ENCODE results near the gene PDX1.

The PDX1 gene

DNA sequence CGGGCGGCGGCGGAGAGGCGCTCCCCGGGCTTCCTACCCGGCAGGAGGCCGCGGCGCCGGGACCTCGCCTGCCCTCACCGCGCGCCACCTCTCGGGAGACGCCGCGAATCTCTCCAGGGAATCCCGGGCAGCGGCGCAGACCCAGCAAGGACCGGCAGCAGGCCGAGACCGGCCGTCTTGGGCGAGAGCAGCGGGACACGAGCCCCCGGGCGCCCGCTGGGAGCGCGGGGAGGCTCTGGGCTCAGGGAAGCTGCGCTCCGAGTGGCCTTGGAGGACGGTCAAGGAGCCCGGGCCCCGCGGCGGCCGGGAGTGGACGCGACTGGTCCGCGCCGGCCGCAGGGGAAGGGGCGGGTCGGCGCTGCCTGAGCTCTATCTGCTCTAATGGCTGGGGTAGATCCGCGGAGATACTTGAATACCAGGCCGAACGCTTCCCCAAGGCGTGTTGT, 34.6 kb downstream of the PDX1 start:
- TF ChIP-seq PPARA (CRISPR knock-in tag; IDR thresholded peaks at IDR 0.05; ENCODE audit: borderline replicate concordance): no peak
- TF ChIP-seq ZFP3 (CRISPR knock-in tag; IDR thresholded peaks at IDR 0.05): no peak
- TF ChIP-seq, protein P1, sequence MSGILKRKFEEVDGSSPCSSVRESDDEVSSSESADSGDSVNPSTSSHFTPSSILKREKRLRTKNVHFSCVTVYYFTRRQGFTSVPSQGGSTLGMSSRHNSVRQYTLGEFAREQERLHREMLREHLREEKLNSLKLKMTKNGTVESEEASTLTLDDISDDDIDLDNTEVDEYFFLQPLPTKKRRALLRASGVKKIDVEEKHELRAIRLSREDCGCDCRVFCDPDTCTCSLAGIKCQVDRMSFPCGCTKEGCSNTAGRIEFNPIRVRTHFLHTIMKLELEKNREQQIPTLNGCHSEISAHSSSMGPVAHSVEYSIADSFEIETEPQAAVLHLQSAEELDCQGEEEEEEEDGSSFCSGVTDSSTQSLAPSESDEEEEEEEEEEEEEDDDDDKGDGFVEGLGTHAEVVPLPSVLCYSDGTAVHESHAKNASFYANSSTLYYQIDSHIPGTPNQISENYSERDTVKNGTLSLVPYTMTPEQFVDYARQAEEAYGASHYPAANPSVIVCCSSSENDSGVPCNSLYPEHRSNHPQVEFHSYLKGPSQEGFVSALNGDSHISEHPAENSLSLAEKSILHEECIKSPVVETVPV (CRISPR knock-in tag; IDR thresholded peaks at IDR 0.05): no peak
- TF ChIP-seq ZC3H10 (CRISPR knock-in tag; IDR thresholded peaks at IDR 0.05): no peak
- no peak for TF ChIP-seq ZNF565 (CRISPR knock-in tag; conservative IDR thresholded peaks at IDR 0.05; ENCODE audit: low read depth)
- TF ChIP-seq ARNTL (CRISPR knock-in tag; IDR thresholded peaks at IDR 0.05; ENCODE audit: borderline replicate concordance, low read depth): no peak
- no peak for TF ChIP-seq ISL1 (CRISPR knock-in tag; IDR thresholded peaks at IDR 0.05)
- no peak for TF ChIP-seq TCF4 (CRISPR knock-in tag; IDR thresholded peaks at IDR 0.05; ENCODE audit: borderline replicate concordance)
- TF ChIP-seq RARB (CRISPR knock-in tag; IDR thresholded peaks at IDR 0.05): no peak
- no peak for TF ChIP-seq OSR1 (CRISPR knock-in tag; IDR thresholded peaks at IDR 0.05)
- TF ChIP-seq, protein P2, sequence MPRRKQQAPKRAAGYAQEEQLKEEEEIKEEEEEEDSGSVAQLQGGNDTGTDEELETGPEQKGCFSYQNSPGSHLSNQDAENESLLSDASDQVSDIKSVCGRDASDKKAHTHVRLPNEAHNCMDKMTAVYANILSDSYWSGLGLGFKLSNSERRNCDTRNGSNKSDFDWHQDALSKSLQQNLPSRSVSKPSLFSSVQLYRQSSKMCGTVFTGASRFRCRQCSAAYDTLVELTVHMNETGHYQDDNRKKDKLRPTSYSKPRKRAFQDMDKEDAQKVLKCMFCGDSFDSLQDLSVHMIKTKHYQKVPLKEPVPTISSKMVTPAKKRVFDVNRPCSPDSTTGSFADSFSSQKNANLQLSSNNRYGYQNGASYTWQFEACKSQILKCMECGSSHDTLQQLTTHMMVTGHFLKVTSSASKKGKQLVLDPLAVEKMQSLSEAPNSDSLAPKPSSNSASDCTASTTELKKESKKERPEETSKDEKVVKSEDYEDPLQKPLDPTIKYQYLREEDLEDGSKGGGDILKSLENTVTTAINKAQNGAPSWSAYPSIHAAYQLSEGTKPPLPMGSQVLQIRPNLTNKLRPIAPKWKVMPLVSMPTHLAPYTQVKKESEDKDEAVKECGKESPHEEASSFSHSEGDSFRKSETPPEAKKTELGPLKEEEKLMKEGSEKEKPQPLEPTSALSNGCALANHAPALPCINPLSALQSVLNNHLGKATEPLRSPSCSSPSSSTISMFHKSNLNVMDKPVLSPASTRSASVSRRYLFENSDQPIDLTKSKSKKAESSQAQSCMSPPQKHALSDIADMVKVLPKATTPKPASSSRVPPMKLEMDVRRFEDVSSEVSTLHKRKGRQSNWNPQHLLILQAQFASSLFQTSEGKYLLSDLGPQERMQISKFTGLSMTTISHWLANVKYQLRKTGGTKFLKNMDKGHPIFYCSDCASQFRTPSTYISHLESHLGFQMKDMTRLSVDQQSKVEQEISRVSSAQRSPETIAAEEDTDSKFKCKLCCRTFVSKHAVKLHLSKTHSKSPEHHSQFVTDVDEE (CRISPR knock-in tag; IDR thresholded peaks at IDR 0.05): no peak
- TF ChIP-seq BACH2 (CRISPR knock-in tag; IDR thresholded peaks at IDR 0.05; ENCODE audit: borderline replicate concordance): no peak
- TF ChIP-seq GLIS3 (CRISPR knock-in tag; IDR thresholded peaks at IDR 0.05): no peak
- TF ChIP-seq ZFP30 (CRISPR knock-in tag; IDR thresholded peaks at IDR 0.05): no peak
- TF ChIP-seq, protein P3, sequence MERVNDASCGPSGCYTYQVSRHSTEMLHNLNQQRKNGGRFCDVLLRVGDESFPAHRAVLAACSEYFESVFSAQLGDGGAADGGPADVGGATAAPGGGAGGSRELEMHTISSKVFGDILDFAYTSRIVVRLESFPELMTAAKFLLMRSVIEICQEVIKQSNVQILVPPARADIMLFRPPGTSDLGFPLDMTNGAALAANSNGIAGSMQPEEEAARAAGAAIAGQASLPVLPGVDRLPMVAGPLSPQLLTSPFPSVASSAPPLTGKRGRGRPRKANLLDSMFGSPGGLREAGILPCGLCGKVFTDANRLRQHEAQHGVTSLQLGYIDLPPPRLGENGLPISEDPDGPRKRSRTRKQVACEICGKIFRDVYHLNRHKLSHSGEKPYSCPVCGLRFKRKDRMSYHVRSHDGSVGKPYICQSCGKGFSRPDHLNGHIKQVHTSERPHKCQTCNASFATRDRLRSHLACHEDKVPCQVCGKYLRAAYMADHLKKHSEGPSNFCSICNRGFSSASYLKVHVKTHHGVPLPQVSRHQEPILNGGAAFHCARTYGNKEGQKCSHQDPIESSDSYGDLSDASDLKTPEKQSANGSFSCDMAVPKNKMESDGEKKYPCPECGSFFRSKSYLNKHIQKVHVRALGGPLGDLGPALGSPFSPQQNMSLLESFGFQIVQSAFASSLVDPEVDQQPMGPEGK (CRISPR knock-in tag; IDR thresholded peaks at IDR 0.05; ENCODE audit: borderline replicate concordance): no peak
- TF ChIP-seq CSDC2 (CRISPR knock-in tag; IDR thresholded peaks at IDR 0.05): no peak
- TF ChIP-seq, protein P4, sequence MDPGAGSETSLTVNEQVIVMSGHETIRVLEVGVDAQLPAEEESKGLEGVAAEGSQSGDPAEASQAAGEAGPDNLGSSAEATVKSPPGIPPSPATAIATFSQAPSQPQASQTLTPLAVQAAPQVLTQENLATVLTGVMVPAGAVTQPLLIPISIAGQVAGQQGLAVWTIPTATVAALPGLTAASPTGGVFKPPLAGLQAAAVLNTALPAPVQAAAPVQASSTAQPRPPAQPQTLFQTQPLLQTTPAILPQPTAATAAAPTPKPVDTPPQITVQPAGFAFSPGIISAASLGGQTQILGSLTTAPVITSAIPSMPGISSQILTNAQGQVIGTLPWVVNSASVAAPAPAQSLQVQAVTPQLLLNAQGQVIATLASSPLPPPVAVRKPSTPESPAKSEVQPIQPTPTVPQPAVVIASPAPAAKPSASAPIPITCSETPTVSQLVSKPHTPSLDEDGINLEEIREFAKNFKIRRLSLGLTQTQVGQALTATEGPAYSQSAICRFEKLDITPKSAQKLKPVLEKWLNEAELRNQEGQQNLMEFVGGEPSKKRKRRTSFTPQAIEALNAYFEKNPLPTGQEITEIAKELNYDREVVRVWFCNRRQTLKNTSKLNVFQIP (CRISPR knock-in tag; IDR thresholded peaks at IDR 0.05; ENCODE audit: borderline replicate concordance, low read depth): no peak
- no peak for TF ChIP-seq ZNF8 (CRISPR knock-in tag; IDR thresholded peaks at IDR 0.05)
- TF ChIP-seq, protein P5, sequence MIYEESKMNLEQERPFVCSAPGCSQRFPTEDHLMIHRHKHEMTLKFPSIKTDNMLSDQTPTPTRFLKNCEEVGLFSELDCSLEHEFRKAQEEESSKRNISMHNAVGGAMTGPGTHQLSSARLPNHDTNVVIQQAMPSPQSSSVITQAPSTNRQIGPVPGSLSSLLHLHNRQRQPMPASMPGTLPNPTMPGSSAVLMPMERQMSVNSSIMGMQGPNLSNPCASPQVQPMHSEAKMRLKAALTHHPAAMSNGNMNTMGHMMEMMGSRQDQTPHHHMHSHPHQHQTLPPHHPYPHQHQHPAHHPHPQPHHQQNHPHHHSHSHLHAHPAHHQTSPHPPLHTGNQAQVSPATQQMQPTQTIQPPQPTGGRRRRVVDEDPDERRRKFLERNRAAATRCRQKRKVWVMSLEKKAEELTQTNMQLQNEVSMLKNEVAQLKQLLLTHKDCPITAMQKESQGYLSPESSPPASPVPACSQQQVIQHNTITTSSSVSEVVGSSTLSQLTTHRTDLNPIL (CRISPR knock-in tag; IDR thresholded peaks at IDR 0.05; ENCODE audit: low read depth): no peak
- no peak for TF ChIP-seq ZNF70 (CRISPR knock-in tag; IDR thresholded peaks at IDR 0.05)
- ATAC-seq: peak; percentile 33

DNA sequence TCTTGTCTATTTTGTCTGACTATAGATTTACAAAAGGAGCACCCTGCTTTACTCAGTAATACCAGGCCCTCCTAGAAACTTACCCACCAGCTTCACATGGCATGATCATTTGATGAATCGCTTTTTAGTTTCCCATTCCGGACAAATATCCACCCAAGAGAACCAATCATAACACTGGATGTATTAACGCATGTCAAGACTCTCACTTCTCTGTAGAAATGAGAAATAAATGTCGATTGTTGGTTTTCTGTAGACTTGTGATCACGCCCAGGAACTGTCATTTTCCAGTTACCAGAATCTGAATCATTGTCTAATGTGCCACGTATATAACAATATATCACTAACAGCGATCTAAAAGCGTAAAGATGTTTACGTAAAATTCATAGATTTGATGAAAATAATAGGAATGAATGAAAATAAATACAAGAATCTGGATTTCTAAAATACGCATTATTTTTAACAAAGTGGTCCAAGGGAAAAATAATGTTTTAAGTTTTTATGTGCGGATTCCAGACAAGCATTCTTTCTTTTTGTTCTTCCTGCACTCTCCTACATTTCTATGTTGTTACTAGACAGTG, 35.3 kb downstream of the PDX1 start:
- TF ChIP-seq OSR1 (CRISPR knock-in tag; IDR thresholded peaks at IDR 0.05): no peak
- no peak for TF ChIP-seq RARB (CRISPR knock-in tag; IDR thresholded peaks at IDR 0.05)
- TF ChIP-seq ZFP3 (CRISPR knock-in tag; IDR thresholded peaks at IDR 0.05): no peak
- no peak for TF ChIP-seq TCF4 (CRISPR knock-in tag; IDR thresholded peaks at IDR 0.05; ENCODE audit: borderline replicate concordance)
- TF ChIP-seq TOX (CRISPR knock-in tag; IDR thresholded peaks at IDR 0.05; ENCODE audit: borderline replicate concordance): no peak
- no peak for TF ChIP-seq BACH2 (CRISPR knock-in tag; IDR thresholded peaks at IDR 0.05; ENCODE audit: borderline replicate concordance)
- TF ChIP-seq GLIS3 (CRISPR knock-in tag; IDR thresholded peaks at IDR 0.05): no peak
- no peak for ATAC-seq

Data from SK-N-SH treated with all-trans-retinoic acid at 6 μM for 48 hours (cell line).